ENCODE measurements around the gene KCTD1.

The KCTD1 gene

DNA sequence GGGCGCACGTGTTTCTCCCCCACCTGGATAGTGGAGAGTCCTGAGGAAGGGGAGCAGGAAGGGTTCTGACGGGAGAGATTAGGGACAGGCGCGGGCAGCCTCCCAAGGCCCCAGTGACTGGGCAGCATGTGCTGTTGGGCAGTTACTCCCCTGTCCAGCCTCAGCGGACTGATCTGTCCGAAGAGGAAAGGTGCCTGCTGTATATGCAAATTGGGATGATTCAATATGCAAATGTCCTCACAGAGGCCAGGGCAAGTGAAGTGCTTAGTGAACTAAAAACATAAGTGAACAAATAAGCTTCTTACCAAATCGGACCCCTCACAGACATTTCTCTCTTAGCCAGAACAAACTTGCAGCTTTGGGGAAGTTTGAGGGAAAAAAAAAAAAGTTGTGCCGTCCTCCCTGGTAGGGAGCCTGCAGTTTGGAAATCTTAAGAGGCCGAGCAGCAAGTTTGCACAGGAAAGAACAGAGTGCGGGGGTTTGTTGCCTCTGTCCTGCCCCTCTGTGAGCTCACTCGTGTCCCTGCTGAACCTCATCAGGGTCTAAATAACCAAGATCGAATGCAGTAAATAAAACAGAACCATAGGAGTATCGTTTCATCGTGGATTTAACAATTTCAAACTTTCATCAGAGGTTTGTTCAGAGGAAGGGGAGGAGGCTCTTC lies 141.4 kb downstream of the KCTD1 start:
- DNase-seq (ENCODE audit: insufficient read length, low spot score) (no peak), FAIRE-seq (no peak)

DNA sequence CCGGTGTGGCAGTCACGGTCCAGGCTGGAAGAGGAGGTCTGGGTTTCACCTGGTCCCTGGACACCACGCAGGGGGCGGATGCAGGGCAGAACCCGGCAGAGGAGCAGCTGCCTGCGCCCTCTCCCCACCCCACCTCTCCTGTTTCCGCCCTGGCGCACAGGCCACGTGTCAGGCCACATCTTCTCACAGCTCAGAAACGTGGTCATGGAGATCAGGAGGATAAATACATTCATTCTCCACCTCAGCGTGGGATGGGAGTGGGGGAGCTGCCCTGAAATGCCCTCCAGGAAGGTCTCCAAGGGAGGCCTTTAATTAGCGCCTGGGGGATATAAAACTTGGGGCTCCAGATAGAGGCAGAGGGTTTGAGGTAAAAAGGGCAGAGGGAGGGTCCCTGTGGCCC lies 142.0 kb downstream of the KCTD1 start:
- DNase-seq (ENCODE audit: insufficient read length, low spot score) = no peak
- FAIRE-seq = no peak

- DNase-seq (ENCODE audit: insufficient read length, low spot score) = peak; percentile 41
- FAIRE-seq = no peak
Observed at GRCh38 chr18:26405190-26405801, 143.1 kb downstream of the KCTD1 start.
